HAP-1 (cell line): Measurements from ENCODE around the gene PQBP1.
"Not testable (repeated sequence)": the region's sequence is repeated elsewhere in the genome, so short reads cannot be mapped to it uniquely, and the experiment has no call there.

Experiments
- DNase-seq, 2 experiments: peaks; one replicate each; pipeline ENCODE4 v3.0.0-alpha.2; 2016 to 2020; ENCODE audit warnings: low spot score in 2 of 2
- H3K27me3 ChIP-seq: fragments of 250-450 bp; sonication (Bioruptor Pico); 2 replicates; pipeline ENCODE4 v1.5.1; 2020; ENCODE audit warnings: low read depth, mild to moderate bottlenecking, moderate library complexity
- H3K36me3 ChIP-seq: fragments of 250-450 bp; sonication (Bioruptor Pico); replicated peaks from 2 replicates; pipeline ENCODE4 v1.5.1; 2020; ENCODE audit warnings: mild to moderate bottlenecking
- H3K4me1 ChIP-seq: fragments of 250-450 bp; sonication (Bioruptor Pico); 2 replicates; pipeline ENCODE4 v1.5.1; 2020; ENCODE audit warnings: mild to moderate bottlenecking
- H3K4me3 ChIP-seq: fragments of 250-450 bp; sonication (Bioruptor Pico); 2 replicates; pipeline ENCODE4 v1.5.1; 2020; ENCODE audit warnings: mild to moderate bottlenecking, moderate library complexity
- H3K9me3 ChIP-seq: fragments of 250-450 bp; sonication (Bioruptor Pico); 2 replicates; pipeline ENCODE4 v1.5.1; 2020; ENCODE audit warnings: mild to moderate bottlenecking, moderate library complexity
- in situ Hi-C: fragments of 300-500 bp; cut with MboI; formaldehyde crosslinking; loops from 3 replicates; pipeline ENCODE4 v1.14.3; 2020; ENCODE audit warnings: low sequenced_read_pairs, inconsistent platforms, mixed read lengths

The PQBP1 gene

GRCh38 chrX:48897625-48898306 is at the start of gene PQBP1, which contains the start of gene TIMM17B:
PQBP1 (plus strand) TSS chrX:48897930; CDS start chrX:48898510, 580 bp downstream.
TIMM17B (minus strand) TSS chrX:48897768; CDS start chrX:48897749, 19 bp downstream.
- Histone ChIP-seq H3K4me1 (peaks cover 5% of the 10 kb centered on the region), H3K27me3 (no peaks in the 10 kb centered on the region), H3K4me3 (peak within 1 kb of the TSS; percentile 73), H3K9me3 (no peaks in the 10 kb centered on the region), H3K36me3 (peaks cover 50% of the 10 kb centered on the region)
- in situ Hi-C loops, result loop anchor here (5.0 kb wide), 1 partner anchor 270 kb away; no protein-coding TSS in a partner anchor
- peak; percentile 96 to 98 for DNase-seq

- H3K4me3 ChIP-seq, result no peak overlapping the region
- H3K4me1 ChIP-seq, result no peaks in the 10 kb centered on the region
- no peak for DNase-seq
- no peaks in the 10 kb centered on the region for H3K27me3 ChIP-seq
- H3K36me3 ChIP-seq, result no peaks in the 10 kb centered on the region
- H3K9me3 ChIP-seq, result no peaks in the 10 kb centered on the region; the same call in 1 of the 2 replicates
- in situ Hi-C loops, result no loop called here
These were observed 48.9 kb upstream of the PQBP1 start for GRCh38 chrX:48848847-48849246.

GRCh38 chrX:48852857-48853256 is 44.9 kb upstream of the PQBP1 start:
- Histone ChIP-seq H3K36me3 (no peaks in the 10 kb centered on the region), H3K27me3 (peaks cover 4% of the 10 kb centered on the region), H3K4me3 (no peak overlapping the region), H3K9me3 (no peaks in the 10 kb centered on the region; the same call in 1 of the 2 replicates), H3K4me1 (no peaks in the 10 kb centered on the region)
- no peak for DNase-seq
- in situ Hi-C loops, result no loop called here

GRCh38 chrX:48853494-48853893 is 44.2 kb upstream of the PQBP1 start:
- H3K27me3 ChIP-seq, in situ Hi-C loops, H3K4me3 ChIP-seq, DNase-seq, H3K4me1 ChIP-seq, H3K36me3 ChIP-seq, H3K9me3 ChIP-seq: not testable (repeated sequence)

GRCh38 chrX:48854121-48854804 is 43.5 kb upstream of the PQBP1 start:
- H3K9me3 ChIP-seq, in situ Hi-C loops, H3K4me1 ChIP-seq, DNase-seq, H3K27me3 ChIP-seq, H3K4me3 ChIP-seq, H3K36me3 ChIP-seq: not testable (repeated sequence)

- DNase-seq, result no peak
- no peaks in the 10 kb centered on the region for H3K4me1 ChIP-seq
- in situ Hi-C loops, result no loop called here
- H3K4me3 ChIP-seq, result no peak overlapping the region
- no peaks in the 10 kb centered on the region; the same call in 1 of the 2 replicates for H3K9me3 ChIP-seq
- no peaks in the 10 kb centered on the region for H3K36me3 ChIP-seq
- peaks cover 4% of the 10 kb centered on the region for H3K27me3 ChIP-seq
These were observed 42.8 kb upstream of the PQBP1 start for GRCh38 chrX:48854898-48855297.

- no peak for DNase-seq
- H3K9me3 ChIP-seq, result no peaks in the 10 kb centered on the region
- no peaks in the 10 kb centered on the region for H3K36me3 ChIP-seq
- in situ Hi-C loops, result no loop called here
- H3K27me3 ChIP-seq, result no peaks in the 10 kb centered on the region
- no peak overlapping the region for H3K4me3 ChIP-seq
- H3K4me1 ChIP-seq, result peaks cover 4% of the 10 kb centered on the region; the same call in 1 of the 2 replicates
These were observed 33.5 kb upstream of the PQBP1 start for GRCh38 chrX:48864210-48864609.

GRCh38 chrX:48872017-48872416 is 25.7 kb upstream of the PQBP1 start:
- H3K4me1 ChIP-seq, H3K36me3 ChIP-seq, H3K27me3 ChIP-seq, in situ Hi-C loops, H3K9me3 ChIP-seq, H3K4me3 ChIP-seq, DNase-seq: not testable (repeated sequence)

- H3K4me3 ChIP-seq, in situ Hi-C loops, H3K9me3 ChIP-seq, H3K36me3 ChIP-seq, H3K4me1 ChIP-seq, H3K27me3 ChIP-seq, DNase-seq: not testable (repeated sequence)
These were observed 20.8 kb upstream of the PQBP1 start for GRCh38 chrX:48876944-48877343.

- H3K36me3 ChIP-seq, result no peaks in the 10 kb centered on the region
- H3K4me3 ChIP-seq, result no peak overlapping the region
- H3K9me3 ChIP-seq, result no peaks in the 10 kb centered on the region
- H3K27me3 ChIP-seq, result no peaks in the 10 kb centered on the region
- no peaks in the 10 kb centered on the region for H3K4me1 ChIP-seq
- in situ Hi-C loops, result no loop called here
- DNase-seq, result no peak
These were observed 14.0 kb upstream of the PQBP1 start for GRCh38 chrX:48883729-48884128.

- DNase-seq, in situ Hi-C loops: not testable (repeated sequence)
These were observed 11.1 kb upstream of the PQBP1 start for GRCh38 chrX:48886586-48886985.

GRCh38 chrX:48890296-48890925 is 7.3 kb upstream of the PQBP1 start:
- Histone ChIP-seq H3K36me3 (peaks cover 23% of the 10 kb centered on the region), H3K4me3 (no peak overlapping the region), H3K27me3 (no peaks in the 10 kb centered on the region), H3K9me3 (no peaks in the 10 kb centered on the region), H3K4me1 (peaks cover 8% of the 10 kb centered on the region; the same call in 1 of the 2 replicates)
- in situ Hi-C loops, result no loop called here
- DNase-seq, result no peak

More at GRCh38 chrX:48886586-48886985, 11.1 kb upstream of the PQBP1 start:
- H3K27me3 ChIP-seq, H3K36me3 ChIP-seq, H3K4me3 ChIP-seq, H3K9me3 ChIP-seq, H3K4me1 ChIP-seq: not testable (repeated sequence)

GRCh38 chrX:48890934-48891401 is 6.8 kb upstream of the PQBP1 start:
- no peak for DNase-seq
- no peaks in the 10 kb centered on the region for H3K27me3 ChIP-seq
- in situ Hi-C loops, result no loop called here
- peaks cover 27% of the 10 kb centered on the region for H3K36me3 ChIP-seq
- no peaks in the 10 kb centered on the region for H3K9me3 ChIP-seq
- peaks cover 8% of the 10 kb centered on the region; the same call in 1 of the 2 replicates for H3K4me1 ChIP-seq
- H3K4me3 ChIP-seq, result peak overlapping the region; percentile 33
